Skeletal muscle tissue (tissue), 4 donors: Measurements from ENCODE around the gene PIGN. TPM values are rescaled to one million over a fixed set of nuclear protein-coding genes. Genes with fewer than 3 reads are reported as not detected.

Experiments
- H3K27ac ChIP-seq: one replicate; pipeline ENCODE4 v1.7.0; 2013; ENCODE audit warnings: mild to moderate bottlenecking, low read depth, low read length, inconsistent platforms
- H3K27me3 ChIP-seq, 3 donors: one replicate each; pipeline ENCODE4 v1.7.0; 2013; ENCODE audit warnings: low read length in 3 of 3; ENCODE audit not compliant: control insufficient read depth in 3 of 3, insufficient read depth in 3 of 3
- H3K36me3 ChIP-seq, 3 donors: one replicate each; pipeline ENCODE4 v1.7.0; 2013; ENCODE audit warnings: low read length in 3 of 3; ENCODE audit not compliant: control insufficient read depth in 3 of 3, insufficient read depth in 3 of 3
- H3K4me1 ChIP-seq, 3 donors: one replicate each; pipeline ENCODE4 v1.7.0; 2013; ENCODE audit warnings: low read length in 3 of 3, mild to moderate bottlenecking in 3 of 3; ENCODE audit not compliant: control insufficient read depth in 3 of 3, insufficient read depth in 3 of 3
- H3K4me3 ChIP-seq, 3 donors: one replicate each; pipeline ENCODE4 v1.7.0; 2013; ENCODE audit warnings: low read length in 3 of 3
- H3K9ac ChIP-seq, 3 donors: one replicate each; pipeline ENCODE4 v1.7.0; 2013; ENCODE audit warnings: low read length in 3 of 3, mild to moderate bottlenecking in 3 of 3, moderate library complexity in 2 of 3, low read depth in 1 of 3
- H3K9me3 ChIP-seq, 3 donors: one replicate each; pipeline ENCODE4 v1.7.0; 2013; ENCODE audit warnings: low read length in 3 of 3; ENCODE audit not compliant: control insufficient read depth in 3 of 3
- total RNA-seq: library from RNA; depleted of rRNA; stranded (reverse); fragments of >200 nt; gene quantifications from one replicate; pipeline ENCODE4 v1.2.3, GENCODE V29; 2014
- donor health status: Osteomylitis.

PIGN gene
- total RNA-seq, 1 donor from 2014 or later: 48.0 TPM

DNA sequence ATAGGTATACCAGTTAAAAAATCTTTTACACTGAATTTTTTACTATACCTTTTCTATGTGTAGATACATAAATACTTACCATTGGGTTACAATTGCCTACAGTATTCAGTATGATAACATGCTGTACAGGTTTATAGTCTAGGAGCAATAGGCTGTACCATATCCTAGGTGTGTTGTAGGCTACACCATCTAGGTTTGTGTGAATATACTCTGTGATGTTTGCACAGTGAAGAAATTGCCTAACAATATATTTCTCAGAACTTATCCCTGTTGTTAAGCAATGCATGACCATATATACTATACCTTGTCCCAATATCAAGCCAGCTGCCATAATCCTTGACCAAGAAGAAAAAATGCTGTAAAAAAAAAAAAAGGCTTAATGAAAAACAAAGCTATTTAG, 114.5 kb downstream of the PIGN start:
- Histone ChIP-seq H3K4me1 (no peaks in the 10 kb centered on the region), H3K27ac (no peak overlapping the region), H3K9ac (no peak overlapping the region), H3K4me3 (no peak overlapping the region), H3K36me3 (peaks cover 4 to 11% (median 4%) of the 10 kb centered on the region in 3 donors), H3K9me3 (no peaks in the 10 kb centered on the region), H3K27me3 (no peaks in the 10 kb centered on the region)

DNA sequence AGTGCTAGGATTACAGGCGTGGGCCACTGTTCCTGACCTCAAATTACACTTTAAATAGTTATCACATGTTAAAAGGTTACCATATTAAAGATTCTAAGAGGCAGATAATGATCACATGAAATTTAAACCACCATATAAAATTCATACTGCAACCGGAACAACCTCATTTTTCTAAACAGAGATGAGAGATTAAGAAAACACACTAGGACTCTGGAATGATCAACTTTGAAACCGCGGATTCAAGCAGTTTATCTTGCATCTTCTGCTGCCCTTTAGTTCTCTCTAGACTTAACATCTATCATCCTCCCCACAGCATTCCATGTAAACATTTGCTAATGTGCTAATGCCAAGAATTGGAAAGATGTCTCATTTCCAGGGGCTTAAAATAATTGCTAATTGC, 115.8 kb downstream of the PIGN start:
- no peak overlapping the region for H3K27ac ChIP-seq
- H3K36me3 ChIP-seq: peaks cover 4 to 11% (median 4%) of the 10 kb centered on the region in 3 donors
- H3K9me3 ChIP-seq: no peaks in the 10 kb centered on the region
- no peaks in the 10 kb centered on the region for H3K27me3 ChIP-seq
- no peaks in the 10 kb centered on the region for H3K4me1 ChIP-seq
- no peak overlapping the region for H3K9ac ChIP-seq
- H3K4me3 ChIP-seq: no peak overlapping the region

DNA sequence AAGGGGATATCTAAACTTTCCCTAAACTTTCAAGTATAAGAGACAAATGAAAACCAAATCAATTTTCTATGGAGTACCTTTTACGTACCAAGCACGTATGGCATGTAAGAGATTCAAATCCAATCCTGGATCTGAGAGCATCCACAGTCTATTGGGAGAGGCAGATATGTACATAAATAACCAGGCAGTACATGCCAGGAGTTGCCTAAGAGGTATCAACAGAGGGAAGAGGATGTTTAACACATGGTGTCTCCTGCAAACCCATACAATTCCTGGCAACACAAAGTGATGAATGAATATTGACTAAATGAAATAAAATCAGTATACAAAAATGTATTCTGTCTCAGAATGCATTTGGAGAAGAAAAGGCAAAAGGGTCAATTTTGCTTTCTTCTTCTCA, 116.6 kb downstream of the PIGN start:
- no peak overlapping the region for H3K27ac ChIP-seq
- H3K27me3 ChIP-seq: no peaks in the 10 kb centered on the region
- H3K4me3 ChIP-seq: no peak overlapping the region
- no peaks in the 10 kb centered on the region for H3K4me1 ChIP-seq
- no peaks in the 10 kb centered on the region for H3K9me3 ChIP-seq
- H3K9ac ChIP-seq: no peak overlapping the region
- H3K36me3 ChIP-seq: peaks cover 4 to 11% (median 4%) of the 10 kb centered on the region in 3 donors

GRCh38 chr18:62069556-62069955, 117.3 kb downstream of the PIGN start:
- Histone ChIP-seq H3K4me1 (no peaks in the 10 kb centered on the region), H3K27ac (no peak overlapping the region), H3K36me3 (peaks cover 4 to 11% (median 4%) of the 10 kb centered on the region in 3 donors), H3K9me3 (no peaks in the 10 kb centered on the region), H3K9ac (no peak overlapping the region), H3K27me3 (no peaks in the 10 kb centered on the region), H3K4me3 (no peak overlapping the region)

GRCh38 chr18:62066102-62066818, 120.6 kb downstream of the PIGN start:
- H3K27me3 ChIP-seq: no peaks in the 10 kb centered on the region
- no peaks in the 10 kb centered on the region for H3K9me3 ChIP-seq
- peaks cover 0 to 3% (median 0%) of the 10 kb centered on the region in 3 donors for H3K36me3 ChIP-seq
- H3K4me1 ChIP-seq: no peaks in the 10 kb centered on the region
- no peak overlapping the region for H3K4me3 ChIP-seq
- H3K27ac ChIP-seq: no peak overlapping the region
- H3K9ac ChIP-seq: no peak overlapping the region

DNA sequence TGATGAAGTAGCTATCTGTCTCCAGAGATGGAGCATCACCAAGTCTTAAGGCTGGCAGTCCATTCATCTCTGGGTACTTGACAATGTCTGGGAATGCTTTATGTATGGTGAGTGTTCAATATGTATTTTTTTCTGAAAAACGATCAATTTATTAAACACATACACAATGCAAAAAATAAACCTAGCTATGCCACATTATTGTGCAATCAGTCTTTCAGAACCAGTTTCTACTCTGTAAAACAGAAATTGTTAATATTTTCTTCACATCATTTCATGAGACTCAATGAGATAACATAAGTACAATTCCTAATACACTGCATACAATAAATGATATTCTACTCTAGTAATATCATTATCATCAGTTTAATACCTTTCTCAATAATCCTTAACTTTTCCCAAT, 122.5 kb downstream of the PIGN start:
- H3K9ac ChIP-seq: no peak overlapping the region

DNA sequence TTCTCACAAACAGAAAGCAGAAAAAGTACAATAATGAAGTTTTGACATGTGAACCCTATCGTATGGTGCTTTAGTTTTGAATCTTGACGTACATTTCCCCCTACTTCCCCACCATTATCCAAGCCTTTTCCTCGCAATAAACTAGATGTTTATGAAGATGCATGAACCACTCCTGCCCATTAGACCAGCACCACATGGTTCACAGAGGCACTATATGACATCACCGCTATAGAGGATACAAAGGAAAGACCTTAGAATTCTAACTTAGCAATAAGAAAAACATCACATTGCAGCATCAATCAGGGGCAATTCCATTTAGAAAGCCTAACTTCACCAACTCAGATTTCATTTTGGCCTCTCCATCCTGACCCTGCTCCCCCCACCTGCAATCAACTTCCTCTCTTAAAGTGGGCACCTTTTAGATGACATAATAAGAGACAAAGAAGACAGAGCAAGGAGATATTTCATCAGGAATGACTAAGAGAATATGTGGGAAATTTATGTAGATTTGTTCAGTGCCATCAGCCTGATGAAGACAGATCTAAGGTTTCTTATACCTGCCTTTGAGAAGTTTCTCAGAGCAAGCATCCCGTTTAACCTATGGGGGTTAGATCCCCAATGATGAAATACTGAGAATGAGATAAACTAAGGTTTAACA, 124.9 kb downstream of the PIGN start:
- no peaks in the 10 kb centered on the region for H3K4me1 ChIP-seq
- H3K9ac ChIP-seq: no peak overlapping the region
- peaks cover 0 to 3% (median 3%) of the 10 kb centered on the region in 3 donors for H3K36me3 ChIP-seq
- no peak overlapping the region for H3K27ac ChIP-seq
- H3K4me3 ChIP-seq: no peak overlapping the region
- no peaks in the 10 kb centered on the region for H3K9me3 ChIP-seq
- no peaks in the 10 kb centered on the region for H3K27me3 ChIP-seq

More for the DNA sequence above, 122.5 kb downstream of the PIGN start:
- Histone ChIP-seq H3K9me3 (no peaks in the 10 kb centered on the region), H3K27me3 (no peaks in the 10 kb centered on the region), H3K4me3 (no peak overlapping the region), H3K4me1 (no peaks in the 10 kb centered on the region), H3K27ac (no peak overlapping the region), H3K36me3 (peaks cover 0 to 3% (median under 1%) of the 10 kb centered on the region in 3 donors)

GRCh38 chr18:62060820-62061219, 126.0 kb downstream of the PIGN start:
- H3K4me3 ChIP-seq: no peak overlapping the region
- no peak overlapping the region for H3K27ac ChIP-seq
- H3K9ac ChIP-seq: no peak overlapping the region
- no peaks in the 10 kb centered on the region for H3K9me3 ChIP-seq
- no peaks in the 10 kb centered on the region for H3K27me3 ChIP-seq
- H3K36me3 ChIP-seq: peaks cover 0 to 3% (median 3%) of the 10 kb centered on the region in 3 donors
- H3K4me1 ChIP-seq: no peaks in the 10 kb centered on the region

DNA sequence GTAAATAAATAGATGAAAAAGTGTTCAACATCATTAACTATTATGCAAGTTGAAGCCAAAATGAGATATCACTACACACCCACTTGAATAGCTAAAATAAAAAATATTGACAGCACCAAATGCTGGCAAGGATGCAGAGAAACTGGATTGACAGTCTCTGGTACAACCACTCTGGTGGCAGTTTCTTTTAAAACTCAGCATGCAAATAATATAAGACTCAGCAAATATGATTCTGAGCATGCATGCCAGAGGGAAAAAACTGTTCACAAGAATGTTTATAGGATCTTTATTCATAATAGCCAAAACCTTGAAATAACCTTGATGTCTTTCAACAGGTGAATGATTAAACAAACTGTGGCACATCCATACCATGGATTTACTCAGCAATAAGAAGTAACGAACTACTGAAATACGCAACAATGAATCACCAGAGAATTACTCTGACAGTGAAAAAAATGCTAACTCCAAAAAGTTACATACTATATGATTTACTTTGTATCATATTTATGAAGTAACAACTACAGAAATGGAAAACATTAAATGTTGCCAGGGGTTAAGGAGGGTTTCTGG, 131.8 kb downstream of the PIGN start:
- Histone ChIP-seq H3K36me3 (peaks cover 0 to 5% (median under 1%) of the 10 kb centered on the region in 3 donors), H3K9me3 (no peaks in the 10 kb centered on the region), H3K27me3 (no peaks in the 10 kb centered on the region), H3K27ac (no peak overlapping the region), H3K4me3 (no peak overlapping the region), H3K4me1 (no peaks in the 10 kb centered on the region), H3K9ac (no peak overlapping the region)

DNA sequence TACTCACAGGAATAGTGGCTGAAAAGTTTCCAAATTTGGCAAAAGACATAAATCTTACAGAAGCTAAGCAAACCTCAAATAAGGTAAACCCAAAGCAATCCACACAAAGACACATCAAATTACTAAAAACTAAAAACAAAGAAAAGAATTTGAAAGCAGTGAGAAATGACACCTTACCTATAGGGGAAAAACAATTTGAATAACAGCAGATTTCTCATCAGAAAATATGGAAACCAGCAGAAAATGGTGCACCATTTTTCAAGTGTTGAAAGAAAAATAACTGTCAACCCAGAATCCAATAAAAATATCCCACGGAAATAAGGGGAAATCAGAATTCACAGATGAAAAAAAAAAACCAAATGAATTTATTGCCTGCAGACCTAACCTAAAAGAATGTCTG, 138.6 kb downstream of the PIGN start:
- no peak overlapping the region for H3K4me3 ChIP-seq
- H3K9me3 ChIP-seq: peaks cover 0 to 4% (median 0%) of the 10 kb centered on the region in 3 donors
- H3K27me3 ChIP-seq: no peaks in the 10 kb centered on the region
- H3K36me3 ChIP-seq: peaks cover 2 to 9% (median 4%) of the 10 kb centered on the region in 3 donors
- no peak overlapping the region for H3K9ac ChIP-seq
- H3K4me1 ChIP-seq: no peaks in the 10 kb centered on the region
- no peak overlapping the region for H3K27ac ChIP-seq
